BE2C (cell line): ENCODE measurements around the gene PSMG4.

Source experiments
- DNase-seq: peaks from one replicate; pipeline ENCODE4 v3.0.0-alpha.2; 2020
- H3K27me3 ChIP-seq: fragments of 250-450 bp; sonication (Bioruptor Pico); 2 replicates; pipeline ENCODE4 v1.5.1; 2020; ENCODE audit warnings: mild to moderate bottlenecking
- H3K36me3 ChIP-seq: fragments of 250-450 bp; sonication (Bioruptor Pico); 2 replicates; pipeline ENCODE4 v1.5.1; 2020; ENCODE audit warnings: mild to moderate bottlenecking
- H3K4me1 ChIP-seq: fragments of 250-450 bp; sonication (Bioruptor Pico); 2 replicates; pipeline ENCODE4 v1.5.1; 2020
- H3K4me3 ChIP-seq: 2 replicates; pipeline ENCODE4 v1.5.1; 2011; ENCODE audit warnings: low read depth, low read length
- H3K9me3 ChIP-seq: fragments of 250-450 bp; sonication (Bioruptor Pico); 2 replicates; pipeline ENCODE4 v1.5.1; 2020
- CTCF ChIP-seq: IDR thresholded peaks from 2 replicates; pipeline ENCODE4 v1.5.1; 2012; ENCODE audit warnings: mild to moderate bottlenecking, low read depth, low read length

Gene PSMG4

GRCh38 chr6:3272911-3273547, 14.3 kb downstream of the PSMG4 start:
- H3K36me3 ChIP-seq = peaks cover 48% of the 10 kb centered on the region

GRCh38 chr6:3273707-3274521, 15.2 kb downstream of the PSMG4 start:
- H3K9me3 ChIP-seq = no peaks in the 10 kb centered on the region
- H3K36me3 ChIP-seq = peaks cover 39% of the 10 kb centered on the region
- H3K4me1 ChIP-seq = peaks cover 6% of the 10 kb centered on the region; the same call in 1 of the 2 replicates
- H3K27me3 ChIP-seq = no peaks in the 10 kb centered on the region
- no peak overlapping the region for H3K4me3 ChIP-seq
- TF ChIP-seq CTCF = no peak
- no peak for DNase-seq

More at GRCh38 chr6:3272911-3273547, 14.3 kb downstream of the PSMG4 start:
- DNase-seq = no peak
- H3K9me3 ChIP-seq = no peaks in the 10 kb centered on the region
- H3K4me3 ChIP-seq = no peak overlapping the region
- no peaks in the 10 kb centered on the region for H3K27me3 ChIP-seq
- H3K4me1 ChIP-seq = no peaks in the 10 kb centered on the region
- no peak for TF ChIP-seq CTCF

GRCh38 chr6:3276174-3277167, 17.7 kb downstream of the PSMG4 start:
- TF ChIP-seq CTCF = no peak
- Histone ChIP-seq H3K36me3 (peaks cover 15% of the 10 kb centered on the region), H3K27me3 (no peaks in the 10 kb centered on the region), H3K4me1 (peaks cover 6% of the 10 kb centered on the region; the same call in 1 of the 2 replicates), H3K4me3 (no peak overlapping the region), H3K9me3 (no peaks in the 10 kb centered on the region)
- DNase-seq = no peak

GRCh38 chr6:3277251-3277650, 18.5 kb downstream of the PSMG4 start:
- Histone ChIP-seq H3K9me3 (no peaks in the 10 kb centered on the region), H3K4me3 (no peak overlapping the region), H3K36me3 (peaks cover 7% of the 10 kb centered on the region), H3K4me1 (peaks cover 6% of the 10 kb centered on the region; the same call in 1 of the 2 replicates), H3K27me3 (no peaks in the 10 kb centered on the region)
- DNase-seq = no peak
- no peak for TF ChIP-seq CTCF

GRCh38 chr6:3277851-3278416, 19.2 kb downstream of the PSMG4 start:
- no peak for DNase-seq
- Histone ChIP-seq H3K27me3 (no peaks in the 10 kb centered on the region), H3K9me3 (no peaks in the 10 kb centered on the region), H3K4me3 (no peak overlapping the region), H3K4me1 (peaks cover 6% of the 10 kb centered on the region; the same call in 1 of the 2 replicates), H3K36me3 (peaks cover 5% of the 10 kb centered on the region)
- no peak for TF ChIP-seq CTCF
